OCI-LY1 (cell line): ENCODE measurements around the gene TRMT61A.

Experiments used
- H2AFZ ChIP-seq: fragments of 200-600 bp; sonication (generic), shearing (Covaris generic); 2 replicates; pipeline ENCODE4 v1.6.0; 2014; ENCODE audit warnings: antibody characterized with exemption, mild to moderate bottlenecking, low read length
- H3F3A ChIP-seq: fragments of 200-600 bp; sonication (generic), shearing (Covaris generic); 2 replicates; pipeline ENCODE4 v1.6.0; 2014; ENCODE audit warnings: mild to moderate bottlenecking, antibody characterized with exemption, low read length, moderate library complexity; ENCODE audit not compliant: insufficient read depth
- H3K27ac ChIP-seq: fragments of 200-600 bp; sonication (generic); 2 replicates; pipeline ENCODE4 v1.5.1; 2014; ENCODE audit warnings: low read length, mixed run types, mild to moderate bottlenecking, low read depth; ENCODE audit not compliant: poor library complexity, severe bottlenecking
- H3K27me3 ChIP-seq: fragments of 200-600 bp; sonication (generic); 2 replicates; pipeline ENCODE4 v1.6.0; 2014; ENCODE audit warnings: antibody characterized with exemption, mild to moderate bottlenecking, low read length, moderate library complexity; ENCODE audit not compliant: insufficient read depth
- H3K36me3 ChIP-seq: fragments of 200-600 bp; sonication (generic); 2 replicates; pipeline ENCODE4 v1.6.1; 2014; ENCODE audit warnings: mild to moderate bottlenecking, antibody characterized with exemption, low read length, moderate library complexity, mixed read lengths; ENCODE audit not compliant: insufficient read depth
- H3K4me1 ChIP-seq: fragments of 200-600 bp; sonication (generic); 2 replicates; pipeline ENCODE4 v1.5.1; 2014; ENCODE audit warnings: mild to moderate bottlenecking, low read length, moderate library complexity; ENCODE audit not compliant: insufficient read depth, severe bottlenecking
- H3K4me2 ChIP-seq: fragments of 200-600 bp; sonication (generic), shearing (Covaris generic); 2 replicates; pipeline ENCODE4 v1.6.1; 2014; ENCODE audit warnings: low read length
- H3K4me3 ChIP-seq: fragments of 200-600 bp; sonication (generic); 2 replicates; pipeline ENCODE4 v1.5.1; 2014; ENCODE audit warnings: low read length, low read depth, mild to moderate bottlenecking, mixed read lengths; ENCODE audit not compliant: poor library complexity, severe bottlenecking
- H3K79me2 ChIP-seq: fragments of 200-600 bp; shearing (Covaris generic); 2 replicates; pipeline ENCODE4 v1.6.1; 2016; ENCODE audit warnings: mixed run types, low read length, mixed read lengths; ENCODE audit not compliant: insufficient read depth
- H3K9ac ChIP-seq: fragments of 200-600 bp; sonication (generic), shearing (Covaris generic); 2 replicates; pipeline ENCODE4 v1.6.1; 2014; ENCODE audit warnings: mild to moderate bottlenecking, low read length, mixed read lengths
- H3K9me2 ChIP-seq: fragments of 200-600 bp; sonication (generic), shearing (Covaris generic); 2 replicates; pipeline ENCODE4 v1.6.1; 2014; ENCODE audit warnings: low read depth, mild to moderate bottlenecking, low read length, mixed read lengths
- H3K9me3 ChIP-seq: fragments of 200-600 bp; shearing (Covaris generic); 2 replicates; pipeline ENCODE4 v1.6.1; 2014; ENCODE audit warnings: low read length, mixed read lengths
- H4K20me1 ChIP-seq: fragments of 200-600 bp; sonication (generic), shearing (Covaris generic); 2 replicates; pipeline ENCODE4 v1.6.0; 2016; ENCODE audit warnings: mild to moderate bottlenecking, low read length; ENCODE audit not compliant: insufficient read depth
- EZH2 ChIP-seq: fragments of 200-600 bp; sonication (generic), shearing (Covaris generic); IDR thresholded peaks from 2 replicates; pipeline ENCODE4 v1.8.0; 2017; ENCODE audit warnings: borderline replicate concordance, mixed run types, mild to moderate bottlenecking, antibody characterized with exemption, low read length, moderate library complexity, mixed read lengths
- TF ChIP-seq, protein P1 (sequence below): fragments of 200-600 bp; sonication (generic), shearing (Covaris generic); IDR thresholded peaks from 2 replicates; pipeline ENCODE4 v1.5.1; 2017; ENCODE audit warnings: mild to moderate bottlenecking, antibody characterized with exemption, low read length, moderate library complexity, mixed read lengths

Gene TRMT61A

DNA sequence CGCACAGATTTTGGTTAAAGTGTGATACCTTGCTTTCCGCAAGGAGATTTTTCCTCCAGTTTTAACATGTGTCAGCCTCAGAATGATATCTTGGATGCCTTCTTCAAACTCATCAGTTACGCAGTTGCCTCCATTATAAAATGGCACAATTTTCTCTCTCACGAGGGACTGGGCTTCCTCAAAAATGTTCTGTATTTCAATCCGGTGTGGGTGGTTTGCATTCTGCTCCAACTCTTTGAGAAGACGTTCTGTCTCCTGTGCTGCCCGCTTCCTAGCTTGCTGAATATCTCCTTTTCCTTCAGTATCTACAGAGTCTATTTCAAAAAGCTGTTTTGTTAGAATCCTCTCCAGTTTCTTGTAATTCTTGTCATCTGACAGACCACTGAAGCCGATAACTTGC, 31.7 kb downstream of the TRMT61A start:
- no peaks in the 10 kb centered on the region; the same call in 1 of the 2 replicates for H4K20me1 ChIP-seq
- no peak overlapping the region for H3K27ac ChIP-seq
- no peak overlapping the region for H2AFZ ChIP-seq
- peak overlapping the region; percentile 100 for H3K4me2 ChIP-seq
- H3K4me1 ChIP-seq = peaks cover 41% of the 10 kb centered on the region
- no peaks in the 10 kb centered on the region for H3K27me3 ChIP-seq
- H3K36me3 ChIP-seq = peaks cover 41% of the 10 kb centered on the region
- no peaks in the 10 kb centered on the region for H3K9me3 ChIP-seq
- peaks cover 72% of the 10 kb centered on the region for H3K79me2 ChIP-seq
- H3K9me2 ChIP-seq = no peaks in the 10 kb centered on the region
- H3K9ac ChIP-seq = peak overlapping the region; percentile 82
- TF ChIP-seq, protein P1, sequence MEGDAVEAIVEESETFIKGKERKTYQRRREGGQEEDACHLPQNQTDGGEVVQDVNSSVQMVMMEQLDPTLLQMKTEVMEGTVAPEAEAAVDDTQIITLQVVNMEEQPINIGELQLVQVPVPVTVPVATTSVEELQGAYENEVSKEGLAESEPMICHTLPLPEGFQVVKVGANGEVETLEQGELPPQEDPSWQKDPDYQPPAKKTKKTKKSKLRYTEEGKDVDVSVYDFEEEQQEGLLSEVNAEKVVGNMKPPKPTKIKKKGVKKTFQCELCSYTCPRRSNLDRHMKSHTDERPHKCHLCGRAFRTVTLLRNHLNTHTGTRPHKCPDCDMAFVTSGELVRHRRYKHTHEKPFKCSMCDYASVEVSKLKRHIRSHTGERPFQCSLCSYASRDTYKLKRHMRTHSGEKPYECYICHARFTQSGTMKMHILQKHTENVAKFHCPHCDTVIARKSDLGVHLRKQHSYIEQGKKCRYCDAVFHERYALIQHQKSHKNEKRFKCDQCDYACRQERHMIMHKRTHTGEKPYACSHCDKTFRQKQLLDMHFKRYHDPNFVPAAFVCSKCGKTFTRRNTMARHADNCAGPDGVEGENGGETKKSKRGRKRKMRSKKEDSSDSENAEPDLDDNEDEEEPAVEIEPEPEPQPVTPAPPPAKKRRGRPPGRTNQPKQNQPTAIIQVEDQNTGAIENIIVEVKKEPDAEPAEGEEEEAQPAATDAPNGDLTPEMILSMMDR = no peak
- TF ChIP-seq EZH2 = no peak
- no peaks in the 10 kb centered on the region for H3F3A ChIP-seq
- peak overlapping the region; percentile 82 for H3K4me3 ChIP-seq

DNA sequence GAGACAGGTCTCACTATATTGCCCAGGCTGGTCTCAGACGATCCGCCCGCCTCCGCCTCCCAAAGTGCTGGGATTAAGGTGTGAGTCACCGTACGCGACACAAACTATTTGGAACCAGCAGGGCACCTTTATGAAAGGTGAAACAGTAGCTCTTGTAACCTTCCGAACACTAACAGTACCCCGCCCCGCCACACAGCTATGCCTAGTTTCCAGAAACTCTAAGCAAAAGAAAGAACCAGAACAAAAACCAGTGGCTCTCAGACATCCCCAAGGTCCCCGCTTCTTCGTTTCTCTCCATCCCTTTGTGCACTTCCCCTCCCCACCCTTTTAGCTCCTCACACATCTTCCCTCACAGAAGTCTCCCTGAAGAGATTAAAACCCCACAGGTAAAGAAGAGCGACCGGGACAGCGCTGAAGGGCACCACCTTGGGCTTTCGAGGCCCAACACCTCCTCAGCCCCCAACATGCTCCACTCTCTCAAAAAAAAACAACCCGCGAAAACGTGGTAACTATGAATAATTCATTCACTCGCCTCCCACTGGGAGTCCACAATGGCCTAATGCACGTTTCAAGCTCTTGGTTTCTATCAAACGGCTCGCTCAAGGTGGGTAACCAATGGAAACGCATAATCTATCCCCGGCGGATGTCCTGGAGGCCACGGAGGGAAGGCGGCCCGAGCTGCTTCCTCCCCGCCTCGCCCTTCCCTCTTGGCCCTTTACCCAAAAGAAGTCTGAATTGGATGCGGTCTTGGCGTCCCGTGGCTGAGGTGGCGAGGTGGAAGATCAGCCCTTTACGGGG, 32.6 kb downstream of the TRMT61A start:
- peaks cover 41% of the 10 kb centered on the region for H3K36me3 ChIP-seq
- no peaks in the 10 kb centered on the region for H3F3A ChIP-seq
- H2AFZ ChIP-seq = no peak overlapping the region
- H3K4me1 ChIP-seq = peaks cover 41% of the 10 kb centered on the region
- peaks cover 74% of the 10 kb centered on the region for H3K79me2 ChIP-seq
- no peaks in the 10 kb centered on the region for H3K9me3 ChIP-seq
- H3K9me2 ChIP-seq = no peaks in the 10 kb centered on the region
- peak overlapping the region; percentile 82 for H3K4me3 ChIP-seq
- H3K4me2 ChIP-seq = peak overlapping the region; percentile 100
- H3K27me3 ChIP-seq = no peaks in the 10 kb centered on the region
- H3K27ac ChIP-seq = peak overlapping the region; percentile 47
- no peak for TF ChIP-seq EZH2
- TF ChIP-seq, protein P1 = no peak
- no peaks in the 10 kb centered on the region; the same call in 1 of the 2 replicates for H4K20me1 ChIP-seq
- H3K9ac ChIP-seq = peak overlapping the region; percentile 82

DNA sequence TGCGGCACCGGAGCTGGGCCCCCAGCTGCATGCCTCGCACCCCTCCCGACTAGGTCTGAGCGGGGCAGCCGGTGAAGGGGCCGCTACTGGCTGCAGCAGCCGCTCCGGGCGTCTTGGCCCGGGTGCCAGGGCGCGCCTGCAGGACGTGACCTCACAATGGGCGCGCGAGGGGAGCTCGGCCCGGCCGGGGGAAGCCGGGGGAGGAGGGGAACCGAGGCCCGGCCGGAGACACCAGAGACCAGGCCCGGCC, 33.1 kb downstream of the TRMT61A start:
- H3K4me1 ChIP-seq = peaks cover 41% of the 10 kb centered on the region
- H3K79me2 ChIP-seq = peaks cover 73% of the 10 kb centered on the region
- H2AFZ ChIP-seq = no peak overlapping the region

More for the DNA sequence above, 33.1 kb downstream of the TRMT61A start:
- H3K27me3 ChIP-seq = no peaks in the 10 kb centered on the region
- H3K27ac ChIP-seq = peak overlapping the region; percentile 47
- peak overlapping the region; percentile 82 for H3K9ac ChIP-seq
- TF ChIP-seq, protein P1 = no peak
- TF ChIP-seq EZH2 = no peak
- H3K9me2 ChIP-seq = no peaks in the 10 kb centered on the region
- H3K4me3 ChIP-seq = peak overlapping the region; percentile 82
- peaks cover 38% of the 10 kb centered on the region for H3K36me3 ChIP-seq
- H4K20me1 ChIP-seq = no peaks in the 10 kb centered on the region; the same call in 1 of the 2 replicates
- no peaks in the 10 kb centered on the region for H3K9me3 ChIP-seq
- H3K4me2 ChIP-seq = peak overlapping the region; percentile 100
- no peaks in the 10 kb centered on the region for H3F3A ChIP-seq
